GM21737 (cell line): ENCODE measurements around the gene MCC.

Source experiments
- ATAC-seq: cut with Tn5 transposase; IDR thresholded peaks from one replicate; pipeline ENCODE4 v1.9.1; 2021; ENCODE audit warnings: mild to moderate bottlenecking, moderate library complexity; ENCODE audit not compliant: unreplicated experiment

Gene MCC

DNA sequence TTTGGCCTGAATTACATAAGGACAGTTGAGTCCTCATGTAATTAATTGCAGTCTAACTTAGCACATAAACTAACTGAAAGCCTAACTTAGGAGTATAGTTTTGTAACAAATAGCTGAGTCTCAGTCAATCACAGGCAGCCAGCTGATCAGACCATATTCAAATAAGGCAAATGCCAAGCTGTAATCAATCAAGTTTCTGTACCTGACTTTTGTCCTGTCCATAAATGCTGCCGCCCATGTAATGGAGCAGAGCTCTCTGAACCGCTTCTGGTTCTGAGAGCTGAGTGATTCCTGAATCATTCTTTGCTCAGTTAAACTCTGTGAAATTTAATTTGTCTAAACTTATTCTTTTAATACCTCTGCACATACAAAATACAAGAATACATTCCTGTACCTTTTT is 158.3 kb downstream of the MCC start:
- no peak for ATAC-seq

DNA sequence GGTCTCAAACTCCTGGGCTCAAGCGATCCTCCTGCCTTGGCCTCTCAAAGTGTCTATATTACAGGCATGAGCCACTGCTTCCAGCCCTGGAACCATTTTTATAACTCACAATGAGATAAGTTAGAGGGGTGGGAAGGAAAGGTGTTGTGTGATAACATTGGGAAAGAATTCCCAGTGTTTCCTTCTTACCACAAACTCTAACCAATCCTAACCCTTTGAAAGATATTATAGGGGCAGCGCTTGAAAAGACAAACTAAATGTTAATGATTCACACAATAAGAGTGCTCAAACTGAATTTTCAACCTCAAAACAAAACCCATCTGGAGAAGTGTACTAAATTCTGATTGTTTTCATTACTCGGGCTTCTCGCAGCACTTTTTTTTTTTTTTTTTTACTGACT is 163.2 kb downstream of the MCC start:
- no peak for ATAC-seq

DNA sequence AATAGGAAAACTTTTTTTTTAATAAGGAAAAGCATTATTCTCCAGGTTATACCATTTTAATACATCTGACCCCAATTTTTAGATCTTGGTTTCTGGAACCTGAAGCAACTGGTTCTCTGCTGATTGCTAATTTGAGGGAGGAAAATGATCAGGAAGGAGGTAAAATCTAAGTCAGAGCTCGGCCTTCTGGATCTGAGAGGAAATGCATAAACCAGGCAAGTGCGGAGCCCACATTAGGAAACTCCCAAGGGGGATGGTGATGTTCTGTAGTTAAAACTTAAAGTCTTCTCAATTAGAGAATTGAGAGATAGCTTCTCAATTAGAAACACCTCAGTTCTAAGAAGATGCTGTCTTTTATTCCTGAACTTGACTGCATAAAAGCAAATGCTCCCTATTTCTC is 167.0 kb downstream of the MCC start:
- ATAC-seq = no peak

DNA sequence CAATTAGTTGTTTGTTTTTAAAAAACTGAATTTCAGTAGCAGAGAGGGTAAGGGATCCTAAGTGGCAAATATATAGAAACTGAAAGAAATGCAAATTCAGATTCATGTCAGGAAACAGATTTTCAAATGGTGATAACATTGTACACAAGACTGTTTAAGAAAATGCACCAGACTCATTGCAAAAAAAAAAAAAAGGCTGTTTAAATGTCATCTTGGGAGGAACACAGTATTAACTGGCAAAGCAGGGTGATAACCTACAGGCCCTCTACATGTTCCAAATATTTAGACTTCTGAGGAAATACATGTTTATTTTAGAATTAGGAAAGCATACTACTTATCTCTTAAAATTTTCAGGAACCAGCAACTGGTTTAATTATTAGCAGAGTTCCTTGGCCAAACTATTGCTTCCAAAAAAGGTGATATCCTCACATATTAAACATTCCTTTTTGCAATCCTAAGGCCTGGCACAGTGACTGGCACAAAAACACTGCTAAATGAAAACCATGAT is 167.9 kb downstream of the MCC start:
- peak; percentile 69 for ATAC-seq

DNA sequence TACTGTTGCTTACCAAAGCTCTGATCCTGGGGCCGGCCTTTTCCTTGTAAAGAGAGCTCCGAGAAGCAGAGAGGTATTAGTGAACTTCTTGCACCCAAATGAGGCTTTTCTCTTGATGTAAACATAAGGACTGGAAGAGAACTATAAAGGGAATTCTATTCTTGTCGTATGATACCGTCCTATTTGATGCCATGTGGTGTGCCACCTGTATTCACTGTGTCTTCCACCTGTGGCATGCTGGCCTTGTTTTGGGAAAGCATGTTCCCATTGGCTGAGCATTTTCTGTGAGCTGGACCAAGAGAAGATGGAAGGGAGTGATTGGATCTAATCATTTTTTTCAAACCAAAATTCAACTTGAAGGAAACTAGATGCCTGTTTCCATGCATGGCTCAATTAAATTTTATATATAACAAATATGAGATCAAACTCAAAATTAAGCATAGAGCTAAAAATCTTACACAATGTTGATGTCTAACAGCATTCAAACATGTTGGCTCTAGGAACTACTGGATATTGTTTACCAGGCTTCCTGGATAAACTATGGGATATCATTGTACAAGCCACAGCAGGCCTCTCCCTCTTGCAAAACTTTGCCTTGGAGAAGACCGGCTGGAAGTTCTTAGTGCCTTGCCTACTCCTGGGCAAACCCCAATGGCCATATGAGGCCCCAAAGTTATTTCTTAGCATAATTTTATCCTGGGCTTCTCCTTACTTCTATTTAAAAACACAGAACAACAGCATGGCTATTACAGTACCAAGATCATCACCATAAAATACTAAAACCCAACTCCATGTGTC is 168.8 kb downstream of the MCC start:
- no peak for ATAC-seq

DNA sequence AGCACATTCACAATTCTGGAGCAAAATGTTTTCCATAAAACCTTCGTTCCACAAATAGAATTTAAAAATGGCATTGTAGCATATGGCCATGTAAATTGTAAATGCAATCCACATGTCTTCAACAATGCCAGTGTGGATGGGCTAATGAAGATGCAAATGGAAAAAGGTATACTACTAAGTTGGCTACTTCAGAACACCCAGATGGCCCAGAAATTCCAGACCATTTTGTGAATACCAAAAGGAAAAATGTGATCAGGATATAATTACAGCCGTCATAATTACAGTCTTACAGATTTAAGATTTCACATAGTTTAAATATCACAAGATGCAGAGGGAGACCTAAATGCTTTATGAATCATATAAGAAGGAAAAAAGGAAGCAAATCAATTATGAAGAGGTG is 170.6 kb downstream of the MCC start:
- no peak for ATAC-seq

DNA sequence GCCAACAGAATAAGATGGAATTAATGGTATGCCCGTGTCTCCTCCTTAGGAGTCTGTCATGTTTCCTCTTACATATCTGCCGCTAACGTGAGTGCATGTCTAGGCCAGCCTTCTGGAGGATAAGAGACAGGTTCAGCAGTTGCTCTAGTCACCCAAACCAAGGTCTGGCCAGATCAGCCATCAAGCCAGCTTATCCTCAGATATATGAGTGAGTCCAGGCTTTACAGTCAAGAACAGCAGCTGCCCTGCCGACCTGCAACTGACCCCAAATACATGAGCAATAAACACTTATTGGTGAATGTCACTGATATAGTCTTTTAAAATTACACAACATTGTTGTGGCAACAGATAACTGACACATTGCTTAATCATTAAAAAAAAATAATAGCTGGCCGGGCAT is 177.0 kb downstream of the MCC start:
- ATAC-seq = no peak

DNA sequence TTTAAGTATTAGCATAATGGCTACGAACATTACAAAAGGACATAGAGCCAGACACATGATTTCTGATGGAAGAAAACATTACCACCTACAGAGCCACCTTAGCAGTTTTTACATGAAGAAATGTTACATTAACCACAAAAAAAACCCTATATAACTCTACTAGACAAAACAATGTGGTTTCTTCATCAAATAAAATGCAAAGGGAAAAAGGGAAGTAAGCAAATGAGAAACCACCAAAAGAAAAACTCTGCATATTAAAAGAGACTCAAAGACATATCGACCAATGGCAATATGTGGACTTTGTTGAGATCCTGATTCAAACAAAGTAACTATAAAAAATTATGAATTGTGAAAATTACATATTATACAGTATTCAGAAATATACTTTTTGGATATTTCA is 186.1 kb downstream of the MCC start:
- no peak for ATAC-seq

DNA sequence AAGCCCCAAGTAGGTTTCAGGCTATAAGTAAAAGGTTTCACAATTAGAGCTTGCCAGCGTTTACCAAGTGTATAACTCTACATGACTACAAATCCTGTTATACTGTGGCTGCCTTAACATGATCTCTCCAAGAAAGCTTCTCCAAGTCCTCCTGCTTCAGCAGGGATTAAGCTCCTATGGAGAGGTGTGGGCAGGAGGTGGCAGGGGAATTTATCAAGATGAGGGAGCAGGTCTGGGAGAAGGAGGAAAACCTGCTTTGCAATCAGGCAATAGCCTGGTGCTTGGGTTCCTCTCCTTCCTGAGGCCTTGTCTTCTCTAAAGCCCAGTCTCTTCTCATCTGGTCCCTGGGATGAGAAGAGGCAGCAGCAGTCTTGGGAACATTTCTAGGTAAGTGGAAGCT is 188.7 kb downstream of the MCC start:
- ATAC-seq = no peak

DNA sequence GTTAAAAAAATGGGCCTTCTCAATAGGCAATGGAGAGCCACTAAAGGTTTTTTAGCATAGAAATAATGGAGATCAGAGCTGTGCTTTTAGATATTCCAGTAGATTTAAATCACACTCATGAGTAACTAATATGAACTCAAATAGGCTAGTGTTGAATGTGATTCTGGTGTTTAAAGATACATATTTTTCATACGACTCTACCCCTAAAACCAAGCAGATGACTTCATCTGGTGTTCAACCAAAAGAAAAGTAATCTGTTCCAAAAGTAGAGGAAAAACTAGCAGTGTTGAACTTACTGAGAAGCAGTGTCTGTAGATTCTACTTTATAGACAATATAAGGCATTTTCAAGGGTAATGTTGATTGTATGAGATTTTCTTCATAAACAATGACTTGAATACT is 191.6 kb downstream of the MCC start:
- ATAC-seq = no peak

DNA sequence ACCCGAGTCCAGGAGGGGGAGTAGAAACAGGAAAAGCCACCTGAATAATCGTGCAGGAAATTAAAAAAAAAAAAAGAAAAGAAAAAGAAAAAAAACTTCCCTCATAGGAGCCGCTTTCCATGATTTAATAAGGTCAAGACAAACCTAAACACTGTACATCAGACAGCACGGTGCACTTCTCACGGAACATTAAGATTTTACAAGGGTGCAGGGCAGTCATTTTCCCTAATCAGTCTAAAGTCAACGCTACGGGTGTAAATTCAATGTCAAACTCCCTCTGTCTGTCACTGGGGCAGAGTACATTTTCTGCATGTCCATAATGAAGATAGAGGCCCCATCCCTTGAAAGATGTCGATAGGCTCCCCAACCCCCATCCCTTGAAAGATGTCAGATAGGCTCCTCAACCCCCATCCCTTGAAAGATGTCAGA is 193.1 kb downstream of the MCC start:
- no peak for ATAC-seq

DNA sequence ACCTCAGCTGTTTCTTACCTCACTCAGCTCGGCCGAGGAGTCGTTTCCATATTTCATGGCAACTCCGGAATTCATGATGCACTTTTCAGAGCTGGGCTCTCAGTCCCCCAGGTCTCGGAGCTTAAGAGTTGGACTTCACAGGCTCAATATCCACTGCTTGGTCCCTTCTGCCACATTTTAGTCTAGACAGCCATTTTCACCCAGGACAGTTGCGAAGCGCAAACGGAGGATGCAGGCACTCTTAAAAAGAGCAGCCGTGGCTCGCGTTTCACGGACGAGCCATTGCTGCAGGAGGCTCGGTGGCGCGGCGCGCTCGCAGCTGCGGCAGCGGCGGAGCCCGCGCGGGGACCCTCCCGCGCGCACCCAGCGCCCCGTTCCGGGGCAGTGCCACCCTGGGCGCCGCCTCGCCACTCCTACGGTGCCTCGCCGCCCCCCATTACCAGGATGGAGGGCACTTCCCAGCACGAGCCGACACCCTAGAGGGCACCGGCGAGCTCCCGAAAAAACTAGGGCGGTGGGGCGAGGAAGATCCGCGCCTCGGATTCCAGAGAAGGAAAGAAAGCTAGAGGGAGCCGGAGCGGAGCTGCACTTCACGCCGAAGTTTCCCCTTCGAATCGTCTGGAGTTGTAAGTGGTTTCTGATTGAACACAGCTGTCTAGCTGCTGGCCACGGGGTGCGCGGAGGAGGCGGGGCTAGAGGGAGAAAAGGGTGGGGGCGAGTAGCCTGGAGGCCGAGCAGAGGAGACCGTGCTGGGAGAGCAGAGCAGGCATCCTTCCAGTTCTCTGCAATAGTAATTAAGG is 193.7 kb downstream of the MCC start:
- peak; percentile 93 for ATAC-seq

DNA sequence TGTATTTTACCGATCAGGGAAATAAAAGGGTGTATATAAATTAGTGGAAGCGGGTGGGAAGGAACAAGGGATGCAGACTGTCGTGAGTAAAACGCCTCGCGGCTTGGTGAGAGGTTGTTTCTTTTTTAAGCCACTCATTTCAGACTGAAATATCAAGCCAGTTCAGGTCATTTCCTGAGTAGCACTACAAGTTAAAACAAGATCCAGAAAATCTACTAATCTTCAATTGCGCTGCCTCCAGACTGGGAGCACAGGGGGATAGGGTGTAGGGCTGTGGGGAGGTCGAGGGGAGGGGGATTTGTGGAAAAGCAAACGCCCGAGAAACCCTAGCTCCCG is 194.3 kb downstream of the MCC start:
- peak; percentile 32 for ATAC-seq

DNA sequence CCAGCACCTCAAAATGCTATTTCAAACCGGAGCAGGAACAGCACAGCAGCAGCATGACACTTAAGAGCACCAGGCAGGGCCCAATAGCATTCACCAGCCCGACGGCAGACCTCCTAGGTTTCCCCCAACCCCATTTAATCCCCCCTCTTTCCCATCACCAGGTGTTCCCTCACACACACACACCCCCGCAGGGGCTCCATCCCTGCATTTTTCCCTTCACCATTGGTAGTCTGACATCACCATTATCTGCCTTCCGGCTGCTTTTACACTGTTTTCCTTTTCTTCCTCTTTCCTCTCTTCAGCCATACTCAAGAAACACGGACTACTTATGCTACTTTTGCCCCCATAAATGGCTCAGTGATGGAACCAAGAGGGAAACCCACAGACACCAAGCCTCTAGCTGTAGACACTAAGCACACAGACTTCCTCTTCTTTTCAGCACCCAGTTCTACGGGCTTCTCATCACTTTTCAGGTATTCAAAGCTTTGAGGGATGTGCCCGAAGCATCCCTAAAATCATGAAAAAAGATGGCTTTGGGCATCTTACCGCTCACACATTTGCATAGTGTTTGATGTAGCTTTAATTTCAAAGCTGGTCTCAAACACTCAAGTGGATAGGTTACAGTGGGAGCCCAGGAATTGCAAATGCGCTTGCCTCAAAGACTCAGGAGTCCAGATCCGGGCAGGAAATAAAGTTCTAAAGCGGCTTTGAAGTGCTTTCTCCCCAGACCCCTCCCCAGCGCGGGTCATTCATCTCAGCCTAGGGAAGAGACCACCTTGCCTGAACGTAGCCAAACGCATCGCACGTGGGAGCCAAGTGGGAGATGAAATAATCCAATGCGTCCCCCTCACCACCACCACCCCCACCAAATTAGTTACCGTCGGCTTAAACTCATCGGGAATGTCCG is 194.9 kb downstream of the MCC start:
- no peak for ATAC-seq

DNA sequence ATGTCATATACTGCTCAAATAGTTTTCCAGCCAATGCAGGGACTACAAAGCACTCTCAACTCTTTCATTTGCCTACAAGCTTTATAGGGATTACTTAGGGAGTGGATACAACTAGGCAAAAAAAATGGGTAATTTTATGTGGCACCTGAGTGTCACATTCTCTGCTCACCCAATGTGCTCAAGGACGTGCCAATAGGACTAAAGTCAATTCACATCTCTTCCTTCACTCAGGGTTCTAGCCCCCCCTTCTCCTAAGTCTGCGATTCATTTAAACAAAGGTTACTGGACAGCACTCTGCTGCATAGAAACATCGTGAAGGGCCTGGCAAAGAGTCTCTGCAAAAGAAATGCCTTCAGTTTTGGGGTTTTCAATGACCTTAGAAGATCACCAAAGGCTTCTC is 195.8 kb downstream of the MCC start:
- ATAC-seq = no peak

DNA sequence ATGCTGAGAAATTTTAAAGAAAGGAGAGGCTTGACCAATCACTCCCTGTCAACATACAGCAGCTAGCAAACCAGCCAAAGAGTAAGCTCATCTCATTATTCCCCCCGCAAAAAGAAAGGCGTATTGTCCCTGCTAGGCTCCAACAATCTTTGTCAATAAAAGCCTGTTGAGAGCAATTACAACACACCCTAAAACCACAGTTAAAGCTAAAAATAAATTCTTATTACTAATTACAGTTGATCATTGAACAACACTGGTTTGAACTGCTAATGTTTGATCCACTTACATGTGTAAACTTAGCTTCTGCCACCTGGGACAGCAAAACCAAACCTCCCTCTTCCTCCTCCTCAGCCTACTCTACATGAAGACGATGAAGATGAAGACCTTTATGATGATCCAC is 204.7 kb downstream of the MCC start:
- ATAC-seq = no peak

DNA sequence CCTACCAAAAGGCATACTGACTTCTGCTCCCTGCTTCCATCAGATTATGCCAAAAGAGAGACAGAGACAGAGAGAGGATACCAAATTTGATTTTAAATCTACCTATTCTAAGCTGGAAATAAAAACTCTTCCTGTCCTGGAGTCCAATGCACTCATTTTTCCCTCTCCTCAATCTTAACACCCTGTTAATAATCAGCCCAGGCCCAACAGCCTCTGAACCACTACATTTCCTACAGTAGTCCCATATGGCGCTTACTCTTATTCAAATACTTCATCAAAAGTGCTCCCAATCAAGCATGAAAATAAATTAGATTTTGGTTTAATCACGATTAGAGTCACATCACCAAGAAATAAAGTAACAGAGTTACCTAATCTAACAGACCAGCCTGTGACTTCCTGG is 205.8 kb downstream of the MCC start:
- no peak for ATAC-seq

DNA sequence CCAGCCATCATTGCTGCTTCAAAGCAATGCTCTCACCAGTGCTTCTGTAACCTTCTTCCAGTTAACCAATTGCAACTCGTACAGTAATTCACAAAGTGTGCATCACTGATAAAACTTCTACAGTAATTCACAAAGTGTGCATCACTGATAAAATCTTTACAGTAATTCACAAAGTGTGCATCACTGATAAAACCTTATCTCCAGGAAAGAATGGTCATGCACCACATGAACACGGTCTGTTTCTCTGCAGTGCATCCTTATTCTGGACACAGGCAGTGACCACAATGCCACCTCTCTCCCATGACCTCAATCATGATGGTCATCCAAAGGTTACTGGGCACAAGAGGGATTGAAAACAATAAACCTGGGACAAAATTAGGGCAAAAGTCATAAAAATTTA is 207.1 kb downstream of the MCC start:
- ATAC-seq = no peak

DNA sequence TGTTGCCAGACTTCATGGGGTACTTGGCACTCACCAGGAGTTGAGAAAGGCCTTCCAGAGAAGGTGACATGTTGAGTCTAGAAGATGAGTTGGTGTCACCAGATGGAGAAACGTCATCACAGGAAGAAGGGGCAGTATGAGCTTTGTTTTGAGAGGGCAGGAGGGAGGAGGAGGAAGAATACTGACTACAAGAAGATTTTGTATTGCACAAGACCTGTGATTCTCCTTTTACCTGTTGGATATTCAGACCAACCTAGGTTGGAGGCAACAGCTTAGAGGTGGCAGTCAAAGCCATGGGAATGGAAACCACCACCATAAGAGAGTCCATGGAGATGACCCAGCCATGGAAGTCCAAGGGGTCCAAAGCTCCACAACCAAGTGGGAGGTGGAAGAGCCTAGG is 207.7 kb downstream of the MCC start:
- no peak for ATAC-seq

DNA sequence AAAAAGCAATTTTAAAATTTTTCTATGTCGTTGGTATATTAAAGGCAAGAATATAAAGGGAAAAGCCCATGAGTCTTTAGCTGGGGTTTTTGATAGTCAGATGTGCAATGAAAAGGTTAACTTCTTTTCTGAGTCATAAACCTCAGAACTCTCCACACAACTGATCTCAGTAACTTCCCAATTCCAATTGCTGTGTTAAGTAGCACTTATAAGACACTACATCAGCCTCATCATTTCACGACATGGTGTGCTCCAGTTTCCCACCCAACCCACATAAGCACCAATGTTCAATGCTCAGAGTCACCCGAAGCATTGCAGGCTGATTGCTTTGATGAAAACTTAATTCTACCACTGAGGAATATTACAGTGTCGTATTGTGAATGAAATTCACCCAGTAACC is 209.3 kb downstream of the MCC start:
- no peak for ATAC-seq

DNA sequence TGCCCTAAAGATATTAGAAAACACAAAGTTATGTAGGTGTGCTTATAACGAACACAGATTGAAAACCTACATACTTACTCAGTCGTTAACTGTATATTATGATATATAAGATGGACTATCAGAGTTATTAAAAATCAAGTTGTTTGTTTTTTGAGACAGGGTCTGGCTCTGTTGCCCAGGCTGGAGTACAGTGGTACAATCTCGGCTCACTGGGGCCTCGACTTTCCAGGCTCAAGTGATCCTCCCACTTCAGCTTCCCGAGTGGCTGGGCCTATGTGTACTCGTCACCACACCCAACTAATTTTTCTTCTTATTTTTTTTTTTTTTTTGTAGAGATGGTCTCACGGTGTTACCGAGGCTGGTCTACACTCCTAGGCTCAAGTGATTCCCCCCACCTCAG is 211.8 kb downstream of the MCC start:
- ATAC-seq = no peak
